Neural cell (in vitro differentiated cells): Measurements from ENCODE around the gene PRRG4. TPM values are rescaled to one million over a fixed set of nuclear protein-coding genes. Genes with fewer than 3 reads are reported as not detected.
A peak's percentile ranks its signal among the peaks of the same experiment; 100 is the strongest.

Experiments used
- H2AFZ ChIP-seq: fragments of 200-600, 300-800 bp; sonication (generic), shearing (Covaris generic); 2 replicates; pipeline ENCODE4 v1.6.0; 2014; ENCODE audit warnings: low read depth, mild to moderate bottlenecking, antibody characterized with exemption, low read length, moderate library complexity
- H3F3A ChIP-seq: fragments of 200-600 bp; shearing (Covaris generic); 2 replicates; pipeline ENCODE4 v1.6.1; 2016; ENCODE audit warnings: mild to moderate bottlenecking, moderate library complexity, mixed read lengths, antibody characterized with exemption, low read length; ENCODE audit not compliant: insufficient read depth, poor library complexity, severe bottlenecking
- H3K27ac ChIP-seq: fragments of 200-600, 300-800 bp; sonication (generic), shearing (Covaris generic); 2 replicates; pipeline ENCODE4 v1.5.1; 2014; ENCODE audit warnings: mild to moderate bottlenecking, low read length, moderate library complexity
- H3K27me3 ChIP-seq: fragments of 300-800, 200-600 bp; sonication (generic), shearing (Covaris generic); 2 replicates; pipeline ENCODE4 v1.6.0; 2014; ENCODE audit warnings: mild to moderate bottlenecking, low read depth, low read length, moderate library complexity; ENCODE audit not compliant: insufficient read depth
- H3K36me3 ChIP-seq: fragments of 300-800, 200-600 bp; sonication (generic), shearing (Covaris generic); 2 replicates; pipeline ENCODE4 v1.5.1; 2014; ENCODE audit warnings: mild to moderate bottlenecking, antibody characterized with exemption, low read length, moderate library complexity; ENCODE audit not compliant: insufficient read depth
- H3K4me2 ChIP-seq: fragments of 300-800, 200-600 bp; sonication (generic), shearing (Covaris generic); 2 replicates; pipeline ENCODE4 v1.6.0; 2014; ENCODE audit warnings: mild to moderate bottlenecking, low read length
- H3K4me3 ChIP-seq: fragments of 300-800, 200-600 bp; sonication (generic), shearing (Covaris generic); 2 replicates; pipeline ENCODE4 v1.5.1; 2014; ENCODE audit warnings: mild to moderate bottlenecking, low read length, moderate library complexity
- H3K79me2 ChIP-seq: fragments of 200-600 bp; shearing (Covaris generic); replicated peaks from 2 replicates; pipeline ENCODE4 v1.6.0; 2014; ENCODE audit warnings: mild to moderate bottlenecking, low read length, moderate library complexity; ENCODE audit not compliant: insufficient read depth
- H3K9ac ChIP-seq: fragments of 300-800, 200-600 bp; sonication (generic), shearing (Covaris generic); 2 replicates; pipeline ENCODE4 v1.6.1; 2016; ENCODE audit warnings: mild to moderate bottlenecking, low read length, mixed read lengths
- H3K9me2 ChIP-seq: fragments of 200-600 bp; shearing (Covaris generic); 2 replicates; pipeline ENCODE4 v1.6.1; 2016; ENCODE audit warnings: mild to moderate bottlenecking, low read length, mixed read lengths; ENCODE audit not compliant: insufficient read depth
- H3K9me3 ChIP-seq: fragments of 200-600, 300-800 bp; sonication (generic), shearing (Covaris generic); 2 replicates; pipeline ENCODE4 v1.6.1; 2016; ENCODE audit warnings: mild to moderate bottlenecking, mixed run types, low read length, moderate library complexity, mixed read lengths
- H4K20me1 ChIP-seq: fragments of 200-600 bp; shearing (Covaris generic); 2 replicates; pipeline ENCODE4 v1.6.1; 2016; ENCODE audit warnings: mild to moderate bottlenecking, mixed run types; ENCODE audit not compliant: insufficient read depth
- CTCF ChIP-seq: fragments of 450-650 bp; IDR thresholded peaks from 2 replicates; pipeline ENCODE4 v1.5.1; 2014; ENCODE audit warnings: antibody characterized with exemption, mild to moderate bottlenecking, moderate library complexity; ENCODE audit not compliant: poor library complexity, severe bottlenecking
- EZH2 ChIP-seq: fragments of 200-600, 300-800 bp; shearing (Covaris generic), sonication (generic); IDR thresholded peaks from 2 replicates; pipeline ENCODE4 v1.6.1; 2014; ENCODE audit warnings: antibody characterized with exemption, low read length, borderline replicate concordance, mild to moderate bottlenecking; ENCODE audit not compliant: insufficient read depth, poor library complexity, severe bottlenecking
- MXI1 ChIP-seq: fragments of 450-650 bp; conservative IDR thresholded peaks from 2 replicates; pipeline ENCODE4 v1.6.1; 2014; ENCODE audit warnings: antibody characterized with exemption, mild to moderate bottlenecking; ENCODE audit not compliant: poor library complexity, severe bottlenecking
- POLR2AphosphoS5 ChIP-seq: IDR thresholded peaks from 2 replicates; pipeline ENCODE4 v1.6.1; 2012
- RAD21 ChIP-seq: fragments of 450-650 bp; conservative IDR thresholded peaks from 2 replicates; pipeline ENCODE4 v1.6.1; 2014; ENCODE audit warnings: antibody characterized with exemption, mild to moderate bottlenecking, moderate library complexity
- REST ChIP-seq: IDR thresholded peaks from 2 replicates; pipeline ENCODE4 v1.6.1; 2012; ENCODE audit warnings: borderline replicate concordance
- SMC3 ChIP-seq: fragments of 450-650 bp; conservative IDR thresholded peaks from 2 replicates; pipeline ENCODE4 v1.6.1; 2014; ENCODE audit warnings: antibody characterized with exemption, mild to moderate bottlenecking, moderate library complexity; ENCODE audit not compliant: poor library complexity
- TAF1 ChIP-seq: IDR thresholded peaks from 2 replicates; pipeline ENCODE4 v1.6.1; 2012; ENCODE audit warnings: low read depth
- polyA plus RNA-seq: library from polyadenylated mRNA; depleted of rRNA; stranded (reverse); fragments of >200 nt; gene quantifications from 2 replicates; pipeline ENCODE4 v1.2.3, GENCODE V29; 2014

The PRRG4 gene
- polyA plus RNA-seq, 1 donor from 2014 or later = not detected

GRCh38 chr11:32809313-32809712 is 20.4 kb upstream of the PRRG4 start:
- no peaks in the 10 kb centered on the region for H3K36me3 ChIP-seq
- TF ChIP-seq RAD21 (peak; percentile 60), TAF1 (no peak), SMC3 (peak; percentile 61), CTCF (peak; percentile 68)
- H3F3A ChIP-seq = no peaks in the 10 kb centered on the region
- no peaks in the 10 kb centered on the region for H4K20me1 ChIP-seq
- no peak overlapping the region for H3K4me2 ChIP-seq
- no peaks in the 10 kb centered on the region for H3K27me3 ChIP-seq
- no peaks in the 10 kb centered on the region for H3K79me2 ChIP-seq
- no peak overlapping the region for H3K27ac ChIP-seq
- H3K9ac ChIP-seq = no peak overlapping the region
- H3K9me2 ChIP-seq = no peaks in the 10 kb centered on the region
- H3K9me3 ChIP-seq = no peaks in the 10 kb centered on the region
- no peak overlapping the region for H2AFZ ChIP-seq
- H3K4me3 ChIP-seq = no peak overlapping the region

- H3K27me3 ChIP-seq = no peaks in the 10 kb centered on the region
- H3K79me2 ChIP-seq = no peaks in the 10 kb centered on the region
- H3F3A ChIP-seq = no peaks in the 10 kb centered on the region
- H3K9me2 ChIP-seq = no peaks in the 10 kb centered on the region
- H2AFZ ChIP-seq = no peak overlapping the region
- no peak for TF ChIP-seq REST
- no peak for TF ChIP-seq RAD21
- no peak overlapping the region for H3K4me3 ChIP-seq
- H3K27ac ChIP-seq = no peak overlapping the region
- no peak overlapping the region for H3K4me2 ChIP-seq
- no peaks in the 10 kb centered on the region for H3K36me3 ChIP-seq
- no peaks in the 10 kb centered on the region for H3K9me3 ChIP-seq
- H3K9ac ChIP-seq = no peak overlapping the region
- no peaks in the 10 kb centered on the region for H4K20me1 ChIP-seq
Measured at GRCh38 chr11:32817181-32817851, 12.4 kb upstream of the PRRG4 start.

- H3K27ac ChIP-seq = no peak overlapping the region
- no peaks in the 10 kb centered on the region for H4K20me1 ChIP-seq
- no peaks in the 10 kb centered on the region for H3K27me3 ChIP-seq
- TF ChIP-seq EZH2 (no peak), MXI1 (no peak), TAF1 (no peak), POLR2AphosphoS5 (no peak)
- H3K36me3 ChIP-seq = no peaks in the 10 kb centered on the region
- no peak overlapping the region for H3K4me2 ChIP-seq
- H3K9me2 ChIP-seq = no peaks in the 10 kb centered on the region
- H3K4me3 ChIP-seq = no peak overlapping the region
- no peak overlapping the region for H2AFZ ChIP-seq
- no peaks in the 10 kb centered on the region for H3K79me2 ChIP-seq
- no peaks in the 10 kb centered on the region for H3K9me3 ChIP-seq
- no peak overlapping the region for H3K9ac ChIP-seq
- H3F3A ChIP-seq = no peaks in the 10 kb centered on the region
Measured at GRCh38 chr11:32817852-32818183, 11.9 kb upstream of the PRRG4 start.
